HL-60 (cell line): ENCODE results near the gene ZBTB44.

Source experiments
- DNase-seq, 2 experiments: peaks; one replicate each; pipeline ENCODE4 v3.0.0-alpha.2; 2010 to 2020; ENCODE audit warnings: low read depth in 1 of 2, low spot score in 1 of 2
- H3K27ac ChIP-seq: fragments of 250-450 bp; sonication (Bioruptor Pico); replicated peaks from 2 replicates; pipeline ENCODE4 v1.5.1; 2020; ENCODE audit warnings: mild to moderate bottlenecking, moderate library complexity
- H3K27me3 ChIP-seq: fragments of 250-450 bp; sonication (Bioruptor Pico); 2 replicates; pipeline ENCODE4 v1.5.1; 2021; ENCODE audit warnings: mild to moderate bottlenecking, moderate library complexity; ENCODE audit not compliant: insufficient read depth, poor library complexity, severe bottlenecking
- H3K4me3 ChIP-seq: replicated peaks from 2 replicates; pipeline ENCODE4 v1.5.1; 2011; ENCODE audit warnings: mild to moderate bottlenecking, control low read depth, low read length; ENCODE audit not compliant: insufficient read depth
- GABPA ChIP-seq: IDR thresholded peaks from 2 replicates; pipeline ENCODE4 v1.6.1; 2012; ENCODE audit warnings: low read depth
- POLR2AphosphoS5 ChIP-seq: IDR thresholded peaks from 2 replicates; pipeline ENCODE4 v1.6.1; 2012; ENCODE audit warnings: low read depth
- SPI1 ChIP-seq: IDR thresholded peaks from 2 replicates; pipeline ENCODE4 v1.6.1; 2012; ENCODE audit warnings: low read depth, mild to moderate bottlenecking, borderline replicate concordance
- TF ChIP-seq, protein P1 (sequence below): IDR thresholded peaks from 2 replicates; pipeline ENCODE4 v1.6.1; 2012; ENCODE audit warnings: low read depth; ENCODE audit not compliant: insufficient replicate concordance
- TF ChIP-seq, protein P2 (sequence below): IDR thresholded peaks from one replicate; pipeline ENCODE4 v1.5.1; 2011; ENCODE audit warnings: low read length, control low read depth, inconsistent platforms; ENCODE audit not compliant: insufficient read depth

ZBTB44 gene

DNA sequence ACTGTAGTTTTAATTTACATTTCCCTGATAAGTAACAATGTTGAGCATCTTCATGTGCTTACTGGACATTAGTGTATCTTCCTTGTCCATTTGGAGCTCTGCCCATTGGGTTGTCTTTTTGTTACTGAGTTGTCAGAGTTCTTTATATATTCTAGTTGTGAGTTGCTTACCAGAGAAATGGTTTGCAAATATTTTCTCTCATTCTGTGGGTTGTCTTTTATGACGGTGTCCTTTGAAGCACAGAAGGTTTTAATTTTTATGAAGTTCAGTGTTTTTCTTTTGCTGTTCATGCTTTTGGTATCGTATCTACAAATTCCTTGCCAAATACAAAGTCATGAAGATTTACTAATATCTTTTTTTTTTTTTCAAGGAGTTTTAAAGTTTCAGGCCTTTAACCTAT, 42.4 kb downstream of the ZBTB44 start:
- no peak for DNase-seq
- Histone ChIP-seq H3K4me3 (no peak overlapping the region), H3K27me3 (no peaks in the 10 kb centered on the region), H3K27ac (no peak overlapping the region)
- TF ChIP-seq, protein P1, sequence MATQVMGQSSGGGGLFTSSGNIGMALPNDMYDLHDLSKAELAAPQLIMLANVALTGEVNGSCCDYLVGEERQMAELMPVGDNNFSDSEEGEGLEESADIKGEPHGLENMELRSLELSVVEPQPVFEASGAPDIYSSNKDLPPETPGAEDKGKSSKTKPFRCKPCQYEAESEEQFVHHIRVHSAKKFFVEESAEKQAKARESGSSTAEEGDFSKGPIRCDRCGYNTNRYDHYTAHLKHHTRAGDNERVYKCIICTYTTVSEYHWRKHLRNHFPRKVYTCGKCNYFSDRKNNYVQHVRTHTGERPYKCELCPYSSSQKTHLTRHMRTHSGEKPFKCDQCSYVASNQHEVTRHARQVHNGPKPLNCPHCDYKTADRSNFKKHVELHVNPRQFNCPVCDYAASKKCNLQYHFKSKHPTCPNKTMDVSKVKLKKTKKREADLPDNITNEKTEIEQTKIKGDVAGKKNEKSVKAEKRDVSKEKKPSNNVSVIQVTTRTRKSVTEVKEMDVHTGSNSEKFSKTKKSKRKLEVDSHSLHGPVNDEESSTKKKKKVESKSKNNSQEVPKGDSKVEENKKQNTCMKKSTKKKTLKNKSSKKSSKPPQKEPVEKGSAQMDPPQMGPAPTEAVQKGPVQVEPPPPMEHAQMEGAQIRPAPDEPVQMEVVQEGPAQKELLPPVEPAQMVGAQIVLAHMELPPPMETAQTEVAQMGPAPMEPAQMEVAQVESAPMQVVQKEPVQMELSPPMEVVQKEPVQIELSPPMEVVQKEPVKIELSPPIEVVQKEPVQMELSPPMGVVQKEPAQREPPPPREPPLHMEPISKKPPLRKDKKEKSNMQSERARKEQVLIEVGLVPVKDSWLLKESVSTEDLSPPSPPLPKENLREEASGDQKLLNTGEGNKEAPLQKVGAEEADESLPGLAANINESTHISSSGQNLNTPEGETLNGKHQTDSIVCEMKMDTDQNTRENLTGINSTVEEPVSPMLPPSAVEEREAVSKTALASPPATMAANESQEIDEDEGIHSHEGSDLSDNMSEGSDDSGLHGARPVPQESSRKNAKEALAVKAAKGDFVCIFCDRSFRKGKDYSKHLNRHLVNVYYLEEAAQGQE: no peak
- no peak for TF ChIP-seq POLR2AphosphoS5
- TF ChIP-seq SPI1: no peak
- no peak for TF ChIP-seq GABPA
- TF ChIP-seq, protein P2, sequence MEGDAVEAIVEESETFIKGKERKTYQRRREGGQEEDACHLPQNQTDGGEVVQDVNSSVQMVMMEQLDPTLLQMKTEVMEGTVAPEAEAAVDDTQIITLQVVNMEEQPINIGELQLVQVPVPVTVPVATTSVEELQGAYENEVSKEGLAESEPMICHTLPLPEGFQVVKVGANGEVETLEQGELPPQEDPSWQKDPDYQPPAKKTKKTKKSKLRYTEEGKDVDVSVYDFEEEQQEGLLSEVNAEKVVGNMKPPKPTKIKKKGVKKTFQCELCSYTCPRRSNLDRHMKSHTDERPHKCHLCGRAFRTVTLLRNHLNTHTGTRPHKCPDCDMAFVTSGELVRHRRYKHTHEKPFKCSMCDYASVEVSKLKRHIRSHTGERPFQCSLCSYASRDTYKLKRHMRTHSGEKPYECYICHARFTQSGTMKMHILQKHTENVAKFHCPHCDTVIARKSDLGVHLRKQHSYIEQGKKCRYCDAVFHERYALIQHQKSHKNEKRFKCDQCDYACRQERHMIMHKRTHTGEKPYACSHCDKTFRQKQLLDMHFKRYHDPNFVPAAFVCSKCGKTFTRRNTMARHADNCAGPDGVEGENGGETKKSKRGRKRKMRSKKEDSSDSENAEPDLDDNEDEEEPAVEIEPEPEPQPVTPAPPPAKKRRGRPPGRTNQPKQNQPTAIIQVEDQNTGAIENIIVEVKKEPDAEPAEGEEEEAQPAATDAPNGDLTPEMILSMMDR: no peak

DNA sequence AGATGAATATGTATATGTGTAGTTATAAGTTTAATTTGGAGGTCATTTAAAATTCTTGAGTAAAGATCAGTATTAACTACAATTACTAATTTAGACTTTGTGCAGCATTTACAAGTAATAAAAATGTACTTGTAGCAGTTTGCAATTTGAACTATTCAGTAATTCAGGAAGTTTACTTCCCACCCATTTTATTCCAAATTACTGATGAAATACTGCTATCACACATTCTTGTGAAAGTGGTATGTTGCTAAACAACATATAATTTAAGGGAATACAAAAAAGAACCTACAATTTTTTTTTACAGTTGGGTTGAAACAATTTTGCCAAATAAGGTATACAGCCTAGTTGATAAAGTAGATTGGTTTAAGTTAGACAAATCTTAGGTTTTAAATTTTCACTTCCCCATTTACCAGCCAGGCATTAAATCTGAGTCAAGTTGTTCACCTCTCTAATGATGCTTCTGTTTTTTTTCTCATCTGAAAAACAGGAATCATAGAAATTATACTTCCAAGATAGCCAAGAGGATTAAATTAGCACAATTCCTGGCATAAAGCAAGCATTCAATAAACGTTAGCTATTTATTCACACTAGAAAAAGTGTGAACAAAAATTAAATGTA, 45.3 kb downstream of the ZBTB44 start:
- H3K27ac ChIP-seq: no peak overlapping the region
- TF ChIP-seq SPI1 (peak; percentile 80), POLR2AphosphoS5 (no peak)
- H3K27me3 ChIP-seq: no peaks in the 10 kb centered on the region
- DNase-seq: no peak
- no peak overlapping the region for H3K4me3 ChIP-seq

DNA sequence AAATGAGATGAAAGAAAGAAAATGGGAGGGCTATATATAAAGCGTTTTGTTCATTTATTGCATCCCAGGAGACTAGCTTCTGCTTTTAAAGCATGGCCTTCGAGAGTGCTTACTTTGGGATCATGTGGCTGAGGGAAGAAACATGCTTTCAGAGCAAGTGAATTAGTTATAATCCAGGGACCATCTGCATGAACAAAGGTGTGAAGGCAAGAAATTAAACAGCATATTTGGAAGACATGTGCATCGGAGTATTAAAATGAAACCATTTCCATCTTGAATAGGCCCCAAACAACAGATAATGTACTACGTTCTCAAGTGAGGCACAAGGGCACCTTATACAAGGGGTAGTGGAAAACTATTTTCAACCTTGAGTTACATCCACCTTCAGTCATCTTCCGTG, 51.4 kb downstream of the ZBTB44 start:
- no peaks in the 10 kb centered on the region for H3K27me3 ChIP-seq
- TF ChIP-seq, protein P1: no peak
- TF ChIP-seq, protein P2: no peak
- no peak for TF ChIP-seq SPI1
- TF ChIP-seq POLR2AphosphoS5: no peak
- TF ChIP-seq GABPA: no peak
- no peak for DNase-seq
- H3K4me3 ChIP-seq: no peak overlapping the region
- no peak overlapping the region for H3K27ac ChIP-seq

DNA sequence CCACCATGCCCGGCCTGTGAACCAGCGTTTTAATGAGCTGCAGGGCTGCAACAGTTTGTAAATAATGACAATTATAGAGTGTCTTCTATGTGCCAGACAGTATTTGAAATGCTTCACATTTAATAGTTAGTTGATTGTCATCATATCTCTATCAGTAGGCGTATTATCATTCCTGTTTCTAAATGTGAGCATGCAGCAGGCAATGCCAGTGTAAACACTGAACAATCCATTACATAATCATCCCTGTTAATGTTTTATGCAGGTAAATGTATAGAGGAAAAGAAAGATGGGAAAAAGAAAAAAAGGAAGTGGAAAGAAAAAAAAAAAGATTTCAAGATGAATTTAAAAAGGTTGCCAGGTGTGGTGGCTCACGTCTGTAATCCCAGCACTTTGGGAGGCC, 52.3 kb downstream of the ZBTB44 start:
- TF ChIP-seq POLR2AphosphoS5: no peak
- TF ChIP-seq SPI1: no peak
- TF ChIP-seq, protein P1: no peak
- TF ChIP-seq GABPA: no peak
- TF ChIP-seq, protein P2: no peak
- Histone ChIP-seq H3K27ac (no peak overlapping the region), H3K4me3 (no peak overlapping the region), H3K27me3 (no peaks in the 10 kb centered on the region)
- DNase-seq: no peak
